CD8-positive, alpha-beta memory T cell (primary cell): ENCODE results near the gene USP3. TPM values are rescaled to one million over a fixed set of nuclear protein-coding genes. Genes with fewer than 3 reads are reported as not detected.

Experiments
- CTCF ChIA-PET: fragments of 350-600 bp; sonication (Branson Sonifier 250); formaldehyde crosslinking; loops from one replicate; lab custom pipeline; 2021; ENCODE audit warnings: antibody characterized with exemption; lab: Charles Lee
- POLR2A ChIA-PET: fragments of 350-600 bp; sonication (Branson Sonifier 250); formaldehyde crosslinking; loops from one replicate; lab custom pipeline; 2021; ENCODE audit warnings: antibody characterized with exemption; lab: Charles Lee
- DNase-seq, 5 donors: peaks; one replicate each; pipeline versions ENCODE4 v3.0.0 to v3.0.0-alpha.2; 2020 to 2022; ENCODE audit warnings: mixed read lengths in 1 of 5
- H3K27ac ChIP-seq: one replicate; pipeline ENCODE4 v1.7.0; 2013; ENCODE audit warnings: low read depth, mild to moderate bottlenecking, low read length, moderate library complexity
- H3K27me3 ChIP-seq: 2 replicates; pipeline ENCODE4 v1.7.0; 2013; ENCODE audit warnings: low read length, mild to moderate bottlenecking; ENCODE audit not compliant: insufficient read depth, poor library complexity, severe bottlenecking
- H3K36me3 ChIP-seq: 2 replicates; pipeline ENCODE4 v1.7.0; 2013; ENCODE audit warnings: mild to moderate bottlenecking, low read length, moderate library complexity; ENCODE audit not compliant: insufficient read depth
- H3K4me1 ChIP-seq: 2 replicates; pipeline ENCODE4 v1.7.0; 2013; ENCODE audit warnings: mild to moderate bottlenecking, low read length, moderate library complexity; ENCODE audit not compliant: insufficient read depth
- H3K4me3 ChIP-seq: 2 replicates; pipeline ENCODE4 v1.7.0; 2013; ENCODE audit warnings: mild to moderate bottlenecking, low read length
- H3K9me3 ChIP-seq: 2 replicates; pipeline ENCODE4 v1.7.0; 2013; ENCODE audit warnings: mild to moderate bottlenecking, low read length
- H3K27ac Mint-ChIP-seq, 8 donors: one replicate each; pipeline ENCODE4 v1.8.0; 2020 to 2021; ENCODE audit warnings: mixed read lengths in 8 of 8, mild to moderate bottlenecking in 6 of 8, inconsistent platforms in 3 of 8, moderate library complexity in 3 of 8
- H3K27me3 Mint-ChIP-seq, 2 donors: one replicate each; pipeline ENCODE4 v1.8.0; 2020 to 2021; ENCODE audit warnings: mixed read lengths in 2 of 2, mild to moderate bottlenecking in 1 of 2, moderate library complexity in 1 of 2
- H3K36me3 Mint-ChIP-seq, 3 donors: one replicate each; pipeline ENCODE4 v1.8.0; 2020 to 2021; ENCODE audit warnings: mixed read lengths in 3 of 3, inconsistent platforms in 1 of 3, mild to moderate bottlenecking in 1 of 3
- H3K4me1 Mint-ChIP-seq, 3 donors: one replicate each; pipeline ENCODE4 v1.8.0; 2020 to 2021; ENCODE audit warnings: mixed read lengths in 3 of 3, inconsistent platforms in 1 of 3, mild to moderate bottlenecking in 1 of 3
- H3K4me3 Mint-ChIP-seq, 7 donors: one replicate each; pipeline ENCODE4 v1.8.0; 2020 to 2021; ENCODE audit warnings: mixed read lengths in 7 of 7, mild to moderate bottlenecking in 6 of 7, moderate library complexity in 4 of 7, inconsistent platforms in 2 of 7
- H3K9me3 Mint-ChIP-seq, 5 donors: one replicate each; pipeline ENCODE4 v1.8.0; 2020 to 2022; ENCODE audit warnings: mixed read lengths in 5 of 5, mild to moderate bottlenecking in 3 of 5, moderate library complexity in 2 of 5, inconsistent platforms in 1 of 5
- polyA plus RNA-seq: library from polyadenylated mRNA; unstranded; fragments of 300-500 nt; fragmentation: Illumina TruSeq; gene quantifications from one replicate; pipeline ENCODE4 v1.2.3, GENCODE V29; 2021
- total RNA-seq, 2 experiments: library from RNA; stranded (reverse); gene quantifications; one replicate each; pipeline ENCODE4 v1.2.3, GENCODE V29; 2021

Gene USP3
- total and polyA plus RNA-seq, 3 experiments from 2014 or later, result 36.6 to 50.7 (median 38.0) TPM

- H3K4me3 Mint-ChIP-seq, result peak overlapping the region; percentile 88 to 100 (median 95)
These were observed 96.2 kb downstream of the USP3 start for GRCh38 chr15:63600616-63601025.

GRCh38 chr15:63601026-63601703 lies 96.8 kb downstream of the USP3 start:
- H3K27me3 ChIP-seq, result no peaks in the 10 kb centered on the region
- Mint-ChIP-seq H3K4me3 (peak overlapping the region; percentile 88 to 100 (median 95)), H3K27me3 (no peaks in the 10 kb centered on the region), H3K36me3 (peaks cover 0 to 6% (median 0%) of the 10 kb centered on the region in 3 donors), H3K9me3 (no peaks in the 10 kb centered on the region), H3K4me1 (peaks cover 46 to 70% (median 48%) of the 10 kb centered on the region in 3 donors), H3K27ac (peak overlapping the region; percentile 91 to 99 (median 96))
- ChIA-PET CTCF (interaction anchor here (1.4 to 5.7 kb wide), 11 partner anchors 9 to 466 kb away, joined by 3 to 51 read pairs (median 4); partner anchors contain the start of gene USP3), POLR2A (interaction anchor here (0.6 to 4.2 kb wide), 9 partner anchors 9 to 492 kb away, joined by 3 to 36 read pairs (median 3); partner anchors contain the start of genes CIAO2A, RPS27L and USP3)
- H3K36me3 ChIP-seq, result no peaks in the 10 kb centered on the region
- peak; percentile 46 to 76 (median 70) for DNase-seq
- peak overlapping the region; percentile 70 for H3K27ac ChIP-seq
- peaks cover 37% of the 10 kb centered on the region for H3K4me1 ChIP-seq
- H3K9me3 ChIP-seq, result no peaks in the 10 kb centered on the region
- H3K4me3 ChIP-seq, result peak overlapping the region; percentile 86

More at GRCh38 chr15:63600616-63601025, 96.2 kb downstream of the USP3 start:
- H3K36me3 ChIP-seq, result no peaks in the 10 kb centered on the region
- H3K4me1 ChIP-seq, result peaks cover 32% of the 10 kb centered on the region
- H3K36me3 Mint-ChIP-seq, result peaks cover 0 to 6% (median 0%) of the 10 kb centered on the region in 3 donors
- H3K27ac Mint-ChIP-seq, result peak overlapping the region; percentile 91 to 99 (median 96)
- peaks cover 46 to 70% (median 48%) of the 10 kb centered on the region in 3 donors for H3K4me1 Mint-ChIP-seq
- H3K4me3 ChIP-seq, result peak overlapping the region; percentile 86
- ChIA-PET CTCF (interaction anchor here (0.9 to 5.7 kb wide), 12 partner anchors 10 to 467 kb away, joined by 3 to 51 read pairs (median 4); partner anchors contain the start of gene USP3), POLR2A (interaction anchor here (0.6 to 4.2 kb wide), 8 partner anchors 10 to 493 kb away, joined by 3 to 36 read pairs (median 3); partner anchors contain the start of genes CIAO2A and USP3)
- H3K9me3 Mint-ChIP-seq, result no peaks in the 10 kb centered on the region
- H3K27me3 Mint-ChIP-seq, result no peaks in the 10 kb centered on the region
- peak overlapping the region; percentile 84 for H3K27ac ChIP-seq
- no peaks in the 10 kb centered on the region for H3K9me3 ChIP-seq
- no peaks in the 10 kb centered on the region for H3K27me3 ChIP-seq
- DNase-seq, result peak; percentile 84 to 94 (median 93)

GRCh38 chr15:63601704-63602185 lies 97.4 kb downstream of the USP3 start:
- H3K36me3 ChIP-seq, result no peaks in the 10 kb centered on the region
- Mint-ChIP-seq H3K27ac (peak overlapping the region; percentile 89 to 99 (median 94)), H3K9me3 (no peaks in the 10 kb centered on the region), H3K4me3 (peak overlapping the region; percentile 88 to 100 (median 95)), H3K36me3 (peaks cover 0 to 8% (median 0%) of the 10 kb centered on the region in 3 donors), H3K27me3 (peaks cover 0 to 2% of the 10 kb centered on the region in 2 donors), H3K4me1 (peaks cover 43 to 69% (median 47%) of the 10 kb centered on the region in 3 donors)
- no peaks in the 10 kb centered on the region for H3K27me3 ChIP-seq
- peak overlapping the region; percentile 70 for H3K27ac ChIP-seq
- H3K9me3 ChIP-seq, result no peaks in the 10 kb centered on the region
- H3K4me1 ChIP-seq, result peaks cover 43% of the 10 kb centered on the region
- peak overlapping the region; percentile 86 for H3K4me3 ChIP-seq
- DNase-seq, result no peak
- CTCF ChIA-PET, result interaction anchor here (1.0 to 5.7 kb wide), 6 partner anchors 9 to 465 kb away, joined by 3 to 51 read pairs (median 7); no protein-coding TSS in a partner anchor
- POLR2A ChIA-PET, result interaction anchor here (0.6 to 4.2 kb wide), 8 partner anchors 9 to 492 kb away, joined by 3 to 36 read pairs (median 4); partner anchors contain the start of genes CIAO2A, RPS27L and USP3

- H3K27me3 Mint-ChIP-seq, result peaks cover 0 to 2% of the 10 kb centered on the region in 2 donors
- peaks cover 40 to 64% (median 52%) of the 10 kb centered on the region in 3 donors for H3K4me1 Mint-ChIP-seq
- Histone ChIP-seq H3K9me3 (no peaks in the 10 kb centered on the region), H3K4me1 (peaks cover 43% of the 10 kb centered on the region), H3K4me3 (no peak overlapping the region), H3K36me3 (peaks cover 2% of the 10 kb centered on the region), H3K27ac (no peak overlapping the region), H3K27me3 (no peaks in the 10 kb centered on the region)
- DNase-seq, result no peak
- peaks cover 0 to 13% (median 0%) of the 10 kb centered on the region in 3 donors for H3K36me3 Mint-ChIP-seq
- no peaks in the 10 kb centered on the region for H3K9me3 Mint-ChIP-seq
- ChIA-PET POLR2A (interaction anchor here (0.6 to 4.2 kb wide), 4 partner anchors 8 to 166 kb away, joined by 3 to 36 read pairs (median 11); partner anchors contain the start of gene USP3), CTCF (interaction anchor here (1.0 to 4.6 kb wide), 2 partner anchors 8 to 465 kb away, joined by 3 to 35 read pairs; no protein-coding TSS in a partner anchor)
- H3K27ac Mint-ChIP-seq, result peak overlapping the region; percentile 6 to 99 (median 72)
- H3K4me3 Mint-ChIP-seq, result peak overlapping the region; percentile 42 to 95 (median 77)
These were observed 98.2 kb downstream of the USP3 start for GRCh38 chr15:63602595-63602994.

GRCh38 chr15:63603516-63603915 lies 99.1 kb downstream of the USP3 start:
- no peak for DNase-seq
- H3K4me1 ChIP-seq, result peaks cover 43% of the 10 kb centered on the region
- POLR2A ChIA-PET, result no interaction called here
- peaks cover 0 to 2% of the 10 kb centered on the region in 2 donors for H3K27me3 Mint-ChIP-seq
- peaks cover 11% of the 10 kb centered on the region for H3K36me3 ChIP-seq
- H3K4me3 ChIP-seq, result no peak overlapping the region
- H3K27me3 ChIP-seq, result no peaks in the 10 kb centered on the region
- no peaks in the 10 kb centered on the region for H3K9me3 Mint-ChIP-seq
- no peaks in the 10 kb centered on the region for H3K9me3 ChIP-seq
- H3K27ac Mint-ChIP-seq, result peak overlapping the region in 5 of 8 donors; percentile 14 to 99 (median 70)
- H3K27ac ChIP-seq, result no peak overlapping the region
- peaks cover 43 to 62% (median 58%) of the 10 kb centered on the region in 3 donors for H3K4me1 Mint-ChIP-seq
- peaks cover 4 to 22% (median 4%) of the 10 kb centered on the region in 3 donors for H3K36me3 Mint-ChIP-seq
- peak overlapping the region in 3 of 7 donors; percentile 10 to 88 (median 18) for H3K4me3 Mint-ChIP-seq
- CTCF ChIA-PET, result interaction anchor here (1.6 kb wide), 1 partner anchor 116 kb away, joined by 4 read pairs; no protein-coding TSS in a partner anchor

GRCh38 chr15:63604281-63604680 lies 99.9 kb downstream of the USP3 start:
- H3K4me3 Mint-ChIP-seq, result peak overlapping the region in 3 of 7 donors; percentile 12 to 34 (median 19)
- ChIA-PET POLR2A (interaction anchor here (0.6 kb wide), 1 partner anchor 1418 kb away, joined by 4 read pairs; no protein-coding TSS in a partner anchor), CTCF (interaction anchor here (1.6 kb wide), 1 partner anchor 117 kb away, joined by 4 read pairs; no protein-coding TSS in a partner anchor)
- peaks cover 43 to 56% (median 54%) of the 10 kb centered on the region in 3 donors for H3K4me1 Mint-ChIP-seq
- Histone ChIP-seq H3K27me3 (no peaks in the 10 kb centered on the region), H3K27ac (no peak overlapping the region), H3K9me3 (no peaks in the 10 kb centered on the region), H3K4me1 (peaks cover 40% of the 10 kb centered on the region), H3K36me3 (peaks cover 13% of the 10 kb centered on the region), H3K4me3 (no peak overlapping the region)
- peaks cover 0 to 2% of the 10 kb centered on the region in 2 donors for H3K27me3 Mint-ChIP-seq
- peaks cover 4 to 30% (median 5%) of the 10 kb centered on the region in 3 donors for H3K36me3 Mint-ChIP-seq
- no peak for DNase-seq
- no peaks in the 10 kb centered on the region for H3K9me3 Mint-ChIP-seq
- H3K27ac Mint-ChIP-seq, result peak overlapping the region in 5 of 8 donors; percentile 32 to 87 (median 60)

GRCh38 chr15:63605036-63605435 lies 100.6 kb downstream of the USP3 start:
- Histone ChIP-seq H3K27me3 (no peaks in the 10 kb centered on the region), H3K27ac (no peak overlapping the region), H3K4me1 (peaks cover 35% of the 10 kb centered on the region), H3K36me3 (peaks cover 13% of the 10 kb centered on the region), H3K4me3 (no peak overlapping the region), H3K9me3 (no peaks in the 10 kb centered on the region)
- DNase-seq, result no peak
- CTCF ChIA-PET, result interaction anchor here (1.6 kb wide), 1 partner anchor 118 kb away, joined by 4 read pairs; no protein-coding TSS in a partner anchor
- Mint-ChIP-seq H3K4me3 (peak overlapping the region in 2 of 7 donors; percentile 34 to 48), H3K4me1 (peaks cover 42 to 51% (median 50%) of the 10 kb centered on the region in 3 donors), H3K9me3 (no peaks in the 10 kb centered on the region), H3K27me3 (peaks cover 0 to 2% of the 10 kb centered on the region in 2 donors), H3K27ac (peak overlapping the region in 7 of 8 donors; percentile 32 to 93 (median 87)), H3K36me3 (peaks cover 4 to 36% (median 6%) of the 10 kb centered on the region in 3 donors)
- POLR2A ChIA-PET, result no interaction called here
